MCF 10A (cell line): ENCODE data around the gene SMAD6. TPM values are rescaled to one million over a fixed set of nuclear protein-coding genes. Genes with fewer than 3 reads are reported as not detected.

ENCODE experiments used
- BruUV-seq: library from RNA; stranded (reverse); fragments of 400-500 nt; replicated peaks from 2 replicates; lab custom pipeline; 2021; lab: Mats Ljungman, UMichigan
- CTCF ChIA-PET: fragments of 300-600 bp; sonication (Branson Sonifier 250); formaldehyde crosslinking; extraction: SDS; loops from one replicate; lab custom pipeline; 2021; ENCODE audit warnings: antibody characterized with exemption, inconsistent platforms; lab: Yijun Ruan, JAX
- POLR2A ChIA-PET: fragments of 300-600, 350-650 bp; sonication (Branson Sonifier 250); formaldehyde crosslinking; extraction: SDS; loops from one replicate; lab custom pipeline; 2020; ENCODE audit warnings: antibody characterized with exemption, inconsistent platforms; lab: Yijun Ruan, JAX
- DNase-seq: peaks from one replicate; pipeline ENCODE4 v3.0.0-alpha.2; 2018; ENCODE audit not compliant: unreplicated experiment
- H3K27ac Mint-ChIP-seq: one replicate; pipeline ENCODE4 v1.8.0; 2022; ENCODE audit warnings: mild to moderate bottlenecking, low read depth, mixed read lengths; ENCODE audit not compliant: unreplicated experiment
- H3K27me3 Mint-ChIP-seq: one replicate; pipeline ENCODE4 v1.8.0; 2022; ENCODE audit warnings: mixed read lengths; ENCODE audit not compliant: insufficient read depth, unreplicated experiment
- H3K36me3 Mint-ChIP-seq: one replicate; pipeline ENCODE4 v1.8.0; 2022; ENCODE audit warnings: mild to moderate bottlenecking, moderate library complexity, mixed read lengths; ENCODE audit not compliant: insufficient read depth, unreplicated experiment
- H3K4me1 Mint-ChIP-seq: one replicate; pipeline ENCODE4 v1.8.0; 2022; ENCODE audit warnings: mixed read lengths; ENCODE audit not compliant: insufficient read depth, unreplicated experiment
- H3K4me3 Mint-ChIP-seq: one replicate; pipeline ENCODE4 v1.8.0; 2022; ENCODE audit warnings: mild to moderate bottlenecking, moderate library complexity, mixed read lengths; ENCODE audit not compliant: unreplicated experiment
- H3K9me3 Mint-ChIP-seq: one replicate; pipeline ENCODE4 v1.8.0; 2022; ENCODE audit warnings: mixed read lengths; ENCODE audit not compliant: unreplicated experiment
- CTCF ChIP-seq: fragments of 200-600 bp; IDR thresholded peaks from one replicate; pipeline ENCODE4 v1.8.0; 2022; ENCODE audit warnings: antibody characterized with exemption, mild to moderate bottlenecking; ENCODE audit not compliant: unreplicated experiment
- intact Hi-C: fragments of 100-400 bp; cut with micrococcal nuclease; formaldehyde crosslinking; loops from 2 replicates; pipeline ENCODE4 v1.14.1; 2022
- total RNA-seq: library from RNA; stranded (reverse); gene quantifications from 2 replicates; pipeline ENCODE4 v1.2.3, GENCODE V29; 2022

Gene SMAD6
- total RNA-seq, 1 experiment from 2014 or later, result not detected

- CTCF ChIA-PET, result interaction anchor here (1.2 to 2.4 kb wide), 2 partner anchors 10 to 70 kb away, joined by 4 to 16 read pairs; no protein-coding TSS in a partner anchor
- BruUV-seq, result no TSS peak
- no peak for TF ChIP-seq CTCF
- no peaks in the 10 kb centered on the region for H3K4me1 Mint-ChIP-seq
- DNase-seq, result no peak
- no peak overlapping the region for H3K27ac Mint-ChIP-seq
- H3K36me3 Mint-ChIP-seq, result no peaks in the 10 kb centered on the region
- no peaks in the 10 kb centered on the region for H3K27me3 Mint-ChIP-seq
- POLR2A ChIA-PET, result no interaction called here
- no peaks in the 10 kb centered on the region for H3K9me3 Mint-ChIP-seq
- H3K4me3 Mint-ChIP-seq, result no peak overlapping the region
- intact Hi-C loops, result no loop called here
Measured at GRCh38 chr15:66780973-66781718, 79.1 kb downstream of the SMAD6 start.

- no peaks in the 10 kb centered on the region for H3K27me3 Mint-ChIP-seq
- no TSS peak for BruUV-seq
- no peak overlapping the region for H3K27ac Mint-ChIP-seq
- no peaks in the 10 kb centered on the region for H3K9me3 Mint-ChIP-seq
- DNase-seq, result no peak
- no peak for TF ChIP-seq CTCF
- CTCF ChIA-PET, result interaction anchor here (2.3 to 2.4 kb wide), 2 partner anchors 9 to 69 kb away, joined by 6 to 16 read pairs; no protein-coding TSS in a partner anchor
- no peaks in the 10 kb centered on the region for H3K36me3 Mint-ChIP-seq
- intact Hi-C loops, result no loop called here
- H3K4me3 Mint-ChIP-seq, result no peak overlapping the region
- POLR2A ChIA-PET, result interaction anchor here (0.5 kb wide), 1 partner anchor 60 kb away, joined by 3 read pairs; no protein-coding TSS in a partner anchor
- H3K4me1 Mint-ChIP-seq, result no peaks in the 10 kb centered on the region
Measured at GRCh38 chr15:66782785-66783184, 80.7 kb downstream of the SMAD6 start.

GRCh38 chr15:66783314-66783713 lies 81.3 kb downstream of the SMAD6 start:
- no peaks in the 10 kb centered on the region for H3K36me3 Mint-ChIP-seq
- no peak for DNase-seq
- H3K27me3 Mint-ChIP-seq, result no peaks in the 10 kb centered on the region
- ChIA-PET POLR2A (no interaction called here), CTCF (interaction anchor here (0.6 to 2.4 kb wide), 3 partner anchors 10 to 513 kb away, joined by 3 to 16 read pairs (median 6); no protein-coding TSS in a partner anchor)
- no peak overlapping the region for H3K4me3 Mint-ChIP-seq
- no TSS peak for BruUV-seq
- intact Hi-C loops, result no loop called here
- H3K9me3 Mint-ChIP-seq, result no peaks in the 10 kb centered on the region
- H3K27ac Mint-ChIP-seq, result no peak overlapping the region
- no peaks in the 10 kb centered on the region for H3K4me1 Mint-ChIP-seq
- no peak for TF ChIP-seq CTCF

- BruUV-seq, result no TSS peak
- Mint-ChIP-seq H3K4me3 (no peak overlapping the region), H3K36me3 (no peaks in the 10 kb centered on the region), H3K27me3 (no peaks in the 10 kb centered on the region), H3K4me1 (no peaks in the 10 kb centered on the region), H3K27ac (no peak overlapping the region), H3K9me3 (no peaks in the 10 kb centered on the region)
- no peak for TF ChIP-seq CTCF
- intact Hi-C loops, result no loop called here
- ChIA-PET CTCF (interaction anchor here (0.6 to 2.4 kb wide), 3 partner anchors 10 to 513 kb away, joined by 3 to 16 read pairs (median 6); no protein-coding TSS in a partner anchor), POLR2A (no interaction called here)
- no peak for DNase-seq
Measured at GRCh38 chr15:66783725-66784124, 81.7 kb downstream of the SMAD6 start.
